Neural progenitor cell (in vitro differentiated cells): ENCODE data around the gene ZNF638. TPM values are rescaled to one million over a fixed set of nuclear protein-coding genes. Genes with fewer than 3 reads are reported as not detected.

Experiments used
- DNase-seq: peaks from one replicate; pipeline ENCODE4 v3.0.0-alpha.2; 2016; ENCODE audit warnings: low spot score
- H2AFZ ChIP-seq: fragments of 200-600 bp; sonication (generic); replicated peaks from 2 replicates; pipeline ENCODE4 v1.6.1; 2016; ENCODE audit warnings: antibody characterized with exemption
- H3F3A ChIP-seq: fragments of 200-600 bp; sonication (generic); 2 replicates; pipeline ENCODE4 v1.6.1; 2016; ENCODE audit warnings: antibody characterized with exemption, low read depth
- H3K27ac ChIP-seq: fragments of 200-600 bp; sonication (generic); 2 replicates; pipeline ENCODE4 v1.5.1; 2016; ENCODE audit warnings: mild to moderate bottlenecking
- H3K27me3 ChIP-seq: fragments of 200-600 bp; sonication (generic); 2 replicates; pipeline ENCODE4 v1.6.1; 2016; ENCODE audit warnings: mild to moderate bottlenecking, moderate library complexity
- H3K36me3 ChIP-seq: fragments of 200-600 bp; sonication (generic); 2 replicates; pipeline ENCODE4 v1.5.1; 2016
- H3K4me1 ChIP-seq: fragments of 200-600 bp; sonication (generic); 2 replicates; pipeline ENCODE4 v1.6.1; 2016; ENCODE audit warnings: mixed run types
- H3K4me2 ChIP-seq: fragments of 200-600 bp; sonication (generic); 2 replicates; pipeline ENCODE4 v1.6.1; 2016
- H3K4me3 ChIP-seq: fragments of 200-600 bp; sonication (generic); 2 replicates; pipeline ENCODE4 v1.5.1; 2016
- H3K79me2 ChIP-seq: fragments of 200-600 bp; sonication (generic); 2 replicates; pipeline ENCODE4 v1.6.1; 2016; ENCODE audit warnings: low read depth
- H3K9ac ChIP-seq: fragments of 200-600 bp; sonication (generic); 2 replicates; pipeline ENCODE4 v1.6.1; 2016
- H3K9me3 ChIP-seq: fragments of 200-600 bp; sonication (generic); 2 replicates; pipeline ENCODE4 v1.5.1; 2016; ENCODE audit warnings: low read depth
- H4K20me1 ChIP-seq: fragments of 200-600 bp; sonication (generic); 2 replicates; pipeline ENCODE4 v1.6.1; 2016; ENCODE audit warnings: low read depth
- H3K27ac Mint-ChIP-seq: 3 replicates; pipeline ENCODE4 v1.8.0; 2021; ENCODE audit warnings: mixed read lengths
- H3K27me3 Mint-ChIP-seq: 2 replicates; pipeline ENCODE4 v1.8.0; 2022; ENCODE audit warnings: low read depth, mild to moderate bottlenecking, inconsistent platforms, moderate library complexity, mixed read lengths; ENCODE audit not compliant: insufficient read depth
- H3K36me3 Mint-ChIP-seq: 3 replicates; pipeline ENCODE4 v1.8.0; 2021; ENCODE audit warnings: mixed read lengths
- H3K4me1 Mint-ChIP-seq: 3 replicates; pipeline ENCODE4 v1.8.0; 2021; ENCODE audit warnings: mixed read lengths
- H3K4me3 Mint-ChIP-seq: 3 replicates; pipeline ENCODE4 v1.8.0; 2021; ENCODE audit warnings: mild to moderate bottlenecking, moderate library complexity, mixed read lengths
- H3K9me3 Mint-ChIP-seq: 3 replicates; pipeline ENCODE4 v1.8.0; 2020; ENCODE audit warnings: mixed read lengths
- EZH2 ChIP-seq: fragments of 200-600 bp; sonication (generic); IDR thresholded peaks from 2 replicates; pipeline ENCODE4 v1.6.1; 2017; ENCODE audit warnings: antibody characterized with exemption, mild to moderate bottlenecking, moderate library complexity
- EZH2phosphoT487 ChIP-seq: fragments of 200-600 bp; sonication (generic); IDR thresholded peaks from 2 replicates; pipeline ENCODE4 v1.6.1; 2017; ENCODE audit warnings: antibody characterized with exemption
- total RNA-seq: library from RNA; depleted of rRNA; stranded (reverse); fragments of >200 nt; gene quantifications from 2 replicates; pipeline ENCODE4 v1.2.3, GENCODE V29; 2015; ENCODE audit warnings: low replicate concordance
- TF ChIP-seq, protein P1 (sequence below): fragments of 200-600 bp; sonication (generic); IDR thresholded peaks from 2 replicates; pipeline ENCODE4 v1.5.1; 2017; ENCODE audit warnings: antibody characterized with exemption, mild to moderate bottlenecking

Gene ZNF638
- total RNA-seq, 1 donor from 2014 or later: 362 TPM

DNA sequence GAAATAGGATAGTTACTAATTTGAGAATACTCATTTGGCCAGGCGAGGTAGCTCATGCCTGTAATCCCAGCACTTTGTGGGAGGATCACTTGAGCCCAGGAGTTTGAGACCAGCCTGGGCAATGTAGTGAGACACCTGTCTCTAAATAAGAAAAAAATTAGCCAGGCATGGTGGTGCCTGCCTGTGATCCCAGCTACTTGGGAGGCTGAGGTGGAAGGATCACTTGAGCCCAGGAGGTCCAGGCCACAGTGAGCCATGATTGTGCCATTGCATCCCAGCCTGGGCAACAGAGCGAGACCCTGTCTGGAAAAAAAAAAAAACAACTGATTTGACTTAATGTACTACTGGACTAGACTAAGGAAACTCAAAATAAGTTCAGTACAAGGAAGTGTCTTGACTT, 32.7 kb upstream of the ZNF638 start:
- Histone ChIP-seq H3K36me3 (no peaks in the 10 kb centered on the region), H3K79me2 (no peaks in the 10 kb centered on the region)
- H3K27me3 Mint-ChIP-seq: no peaks in the 10 kb centered on the region

DNA sequence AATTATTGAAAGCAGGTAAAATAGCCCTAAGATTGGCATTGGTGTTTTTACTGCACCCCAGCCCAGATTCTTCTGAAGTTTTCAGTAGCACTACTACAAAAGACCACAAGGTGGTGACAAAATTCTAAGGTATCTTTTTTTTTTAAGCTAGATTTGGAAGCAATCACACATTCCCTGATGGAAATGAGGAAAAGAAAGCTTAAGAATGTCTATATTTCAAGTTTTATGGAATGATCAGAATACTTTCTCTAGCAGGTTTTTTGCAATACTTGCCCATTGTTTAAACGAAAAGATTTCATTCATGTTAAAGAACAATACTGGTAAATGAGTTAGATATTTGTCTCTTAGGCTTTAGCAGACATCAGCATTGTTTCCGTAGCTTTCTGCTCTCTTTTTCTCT, 32.1 kb upstream of the ZNF638 start:
- Histone ChIP-seq H3F3A (no peaks in the 10 kb centered on the region), H3K4me3 (no peak overlapping the region), H2AFZ (peak overlapping the region; percentile 20), H3K9me3 (no peaks in the 10 kb centered on the region), H3K36me3 (no peaks in the 10 kb centered on the region), H3K9ac (no peak overlapping the region), H3K4me2 (no peak overlapping the region), H4K20me1 (peaks cover 3% of the 10 kb centered on the region), H3K27me3 (no peaks in the 10 kb centered on the region), H3K27ac (no peak overlapping the region), H3K4me1 (no peaks in the 10 kb centered on the region), H3K79me2 (no peaks in the 10 kb centered on the region)
- no peaks in the 10 kb centered on the region for H3K9me3 Mint-ChIP-seq
- H3K4me1 Mint-ChIP-seq: no peaks in the 10 kb centered on the region
- peak; percentile 47 for DNase-seq
- no peak overlapping the region for H3K4me3 Mint-ChIP-seq
- no peaks in the 10 kb centered on the region for H3K27me3 Mint-ChIP-seq
- no peaks in the 10 kb centered on the region for H3K36me3 Mint-ChIP-seq
- H3K27ac Mint-ChIP-seq: no peak overlapping the region
- no peak for TF ChIP-seq EZH2phosphoT487
- TF ChIP-seq, protein P1, sequence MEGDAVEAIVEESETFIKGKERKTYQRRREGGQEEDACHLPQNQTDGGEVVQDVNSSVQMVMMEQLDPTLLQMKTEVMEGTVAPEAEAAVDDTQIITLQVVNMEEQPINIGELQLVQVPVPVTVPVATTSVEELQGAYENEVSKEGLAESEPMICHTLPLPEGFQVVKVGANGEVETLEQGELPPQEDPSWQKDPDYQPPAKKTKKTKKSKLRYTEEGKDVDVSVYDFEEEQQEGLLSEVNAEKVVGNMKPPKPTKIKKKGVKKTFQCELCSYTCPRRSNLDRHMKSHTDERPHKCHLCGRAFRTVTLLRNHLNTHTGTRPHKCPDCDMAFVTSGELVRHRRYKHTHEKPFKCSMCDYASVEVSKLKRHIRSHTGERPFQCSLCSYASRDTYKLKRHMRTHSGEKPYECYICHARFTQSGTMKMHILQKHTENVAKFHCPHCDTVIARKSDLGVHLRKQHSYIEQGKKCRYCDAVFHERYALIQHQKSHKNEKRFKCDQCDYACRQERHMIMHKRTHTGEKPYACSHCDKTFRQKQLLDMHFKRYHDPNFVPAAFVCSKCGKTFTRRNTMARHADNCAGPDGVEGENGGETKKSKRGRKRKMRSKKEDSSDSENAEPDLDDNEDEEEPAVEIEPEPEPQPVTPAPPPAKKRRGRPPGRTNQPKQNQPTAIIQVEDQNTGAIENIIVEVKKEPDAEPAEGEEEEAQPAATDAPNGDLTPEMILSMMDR: peak; percentile 78

More for the DNA sequence above, 32.7 kb upstream of the ZNF638 start:
- Histone ChIP-seq H2AFZ (no peak overlapping the region), H3K27me3 (no peaks in the 10 kb centered on the region), H3K9me3 (no peaks in the 10 kb centered on the region), H3K9ac (no peak overlapping the region), H4K20me1 (peaks cover 3% of the 10 kb centered on the region), H3K27ac (no peak overlapping the region), H3K4me1 (no peaks in the 10 kb centered on the region), H3K4me3 (no peak overlapping the region), H3F3A (no peaks in the 10 kb centered on the region), H3K4me2 (no peak overlapping the region)
- Mint-ChIP-seq H3K9me3 (no peaks in the 10 kb centered on the region), H3K4me1 (no peaks in the 10 kb centered on the region), H3K4me3 (no peak overlapping the region), H3K36me3 (no peaks in the 10 kb centered on the region), H3K27ac (no peak overlapping the region)
- no peak for DNase-seq
- TF ChIP-seq EZH2 (no peak), EZH2phosphoT487 (no peak)
- TF ChIP-seq, protein P1: no peak

GRCh38 chr2:71303849-71304248, 27.7 kb upstream of the ZNF638 start:
- H3K9me3 Mint-ChIP-seq: no peaks in the 10 kb centered on the region
- Histone ChIP-seq H3K4me3 (no peak overlapping the region), H3K27ac (no peak overlapping the region), H3F3A (no peaks in the 10 kb centered on the region), H3K4me2 (no peak overlapping the region), H3K36me3 (no peaks in the 10 kb centered on the region), H3K4me1 (no peaks in the 10 kb centered on the region), H4K20me1 (peaks cover 3% of the 10 kb centered on the region), H2AFZ (no peak overlapping the region), H3K27me3 (no peaks in the 10 kb centered on the region), H3K9ac (no peak overlapping the region), H3K9me3 (no peaks in the 10 kb centered on the region), H3K79me2 (no peaks in the 10 kb centered on the region)
- DNase-seq: no peak
- no peak overlapping the region for H3K27ac Mint-ChIP-seq
- no peak overlapping the region for H3K4me3 Mint-ChIP-seq
- TF ChIP-seq EZH2phosphoT487 (no peak), EZH2 (no peak)
- TF ChIP-seq, protein P1: no peak
- H3K36me3 Mint-ChIP-seq: no peaks in the 10 kb centered on the region
- no peaks in the 10 kb centered on the region for H3K27me3 Mint-ChIP-seq
- no peaks in the 10 kb centered on the region for H3K4me1 Mint-ChIP-seq

DNA sequence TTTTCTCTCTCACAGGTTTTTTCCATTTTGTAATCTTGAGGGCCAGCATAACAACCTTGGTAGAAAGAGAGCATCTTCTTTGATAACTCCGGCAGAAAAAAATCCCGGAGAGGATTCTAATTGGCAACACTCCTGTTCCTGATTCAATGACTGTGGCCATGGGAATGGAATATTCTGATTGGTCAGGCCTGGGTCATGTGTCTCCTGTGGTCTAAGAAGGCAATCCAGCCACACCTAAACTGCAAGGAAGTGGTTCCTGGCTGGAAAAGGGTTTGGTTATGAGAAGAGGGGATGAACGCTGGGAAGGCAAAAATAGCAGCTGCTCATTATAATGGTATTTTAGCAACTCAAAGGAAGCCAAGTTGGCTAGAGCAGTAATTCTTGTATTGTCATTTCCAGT, 24.8 kb upstream of the ZNF638 start:
- DNase-seq: no peak
- H3K4me2 ChIP-seq: no peak overlapping the region
- no peak overlapping the region for H3K4me3 ChIP-seq
- Mint-ChIP-seq H3K9me3 (no peaks in the 10 kb centered on the region), H3K27ac (no peak overlapping the region), H3K36me3 (no peaks in the 10 kb centered on the region), H3K27me3 (no peaks in the 10 kb centered on the region), H3K4me1 (no peaks in the 10 kb centered on the region), H3K4me3 (no peak overlapping the region)
- no peaks in the 10 kb centered on the region for H3F3A ChIP-seq
- no peak for TF ChIP-seq EZH2
- no peak for TF ChIP-seq EZH2phosphoT487
- TF ChIP-seq, protein P1: no peak
- no peaks in the 10 kb centered on the region for H3K9me3 ChIP-seq
- no peak overlapping the region for H2AFZ ChIP-seq
- no peaks in the 10 kb centered on the region for H3K36me3 ChIP-seq
- H3K27ac ChIP-seq: no peak overlapping the region
- H3K9ac ChIP-seq: no peak overlapping the region
- H4K20me1 ChIP-seq: peaks cover under 1% of the 10 kb centered on the region
- H3K4me1 ChIP-seq: no peaks in the 10 kb centered on the region
- H3K27me3 ChIP-seq: no peaks in the 10 kb centered on the region
- H3K79me2 ChIP-seq: no peaks in the 10 kb centered on the region
